GM12891 (cell line): ENCODE results near the gene TENM4.

Experiments
- PAX5 ChIP-seq: IDR thresholded peaks from 2 replicates; pipeline ENCODE4 v1.6.1; 2011; ENCODE audit warnings: low read length, moderate library complexity, mild to moderate bottlenecking; ENCODE audit not compliant: insufficient read depth, severe bottlenecking
- POLR2A ChIP-seq: IDR thresholded peaks from 2 replicates; pipeline ENCODE4 v1.6.1; 2011; ENCODE audit warnings: low read depth, low read length, control low read depth
- POLR2AphosphoS5 ChIP-seq: IDR thresholded peaks from 2 replicates; pipeline ENCODE4 v1.6.1; 2011; ENCODE audit warnings: low read depth, low read length, control low read depth
- POU2F2 ChIP-seq: IDR thresholded peaks from 2 replicates; pipeline ENCODE4 v1.6.1; 2011; ENCODE audit warnings: low read depth, mild to moderate bottlenecking, control low read depth, low read length, moderate library complexity
- SPI1 ChIP-seq: IDR thresholded peaks from 2 replicates; pipeline ENCODE4 v1.6.1; 2011; ENCODE audit warnings: low read depth, low read length, control low read depth
- TAF1 ChIP-seq: IDR thresholded peaks from 2 replicates; pipeline ENCODE4 v1.6.1; 2011; ENCODE audit warnings: low read depth, low read length, control low read depth

DNA sequence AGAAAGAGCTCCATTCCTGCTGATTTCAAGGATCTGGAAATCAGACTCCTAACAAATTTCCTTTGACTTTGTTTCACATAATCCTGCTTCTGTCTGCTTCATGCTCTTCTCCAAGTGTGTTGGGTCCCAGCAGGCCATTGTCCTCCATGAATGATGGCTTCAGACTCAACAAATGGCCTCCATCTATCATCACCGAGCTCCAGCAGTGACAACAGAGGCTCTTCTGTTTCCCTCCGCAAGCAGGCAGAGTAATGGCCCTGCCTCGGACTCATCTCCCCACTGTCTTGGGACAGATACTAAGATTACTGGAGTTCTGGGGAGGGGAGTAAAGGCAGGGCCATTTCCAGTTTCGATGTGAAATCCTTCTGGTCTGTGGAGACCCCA, 127.3 kb downstream of the TENM4 start:
- TF ChIP-seq POLR2AphosphoS5 (no peak), POLR2A (no peak), PAX5 (no peak), TAF1 (no peak), SPI1 (no peak), POU2F2 (no peak)
